Brain microvascular endothelial cell (primary cell): ENCODE measurements around the gene TNIP1.

ENCODE experiments used
- DNase-seq: peaks from one replicate; pipeline ENCODE4 v3.0.0-alpha.2; 2020
- H3K27ac ChIP-seq: fragments of 250-450 bp; sonication (Bioruptor Pico); 2 replicates; pipeline ENCODE4 v1.5.1; 2020; ENCODE audit warnings: mild to moderate bottlenecking, moderate library complexity
- H3K27me3 ChIP-seq: fragments of 250-450 bp; sonication (Bioruptor Pico); replicated peaks from 2 replicates; pipeline ENCODE4 v1.5.1; 2020; ENCODE audit warnings: mild to moderate bottlenecking
- H3K36me3 ChIP-seq: fragments of 250-450 bp; sonication (Bioruptor Pico); replicated peaks from 2 replicates; pipeline ENCODE4 v1.5.1; 2020; ENCODE audit warnings: mild to moderate bottlenecking
- H3K4me3 ChIP-seq: 2 replicates; pipeline ENCODE4 v1.5.1; 2011; ENCODE audit warnings: low read depth, mild to moderate bottlenecking, control low read depth, low read length, moderate library complexity
- in situ Hi-C: cut with HindIII; loops from 2 replicates; pipeline ENCODE4 v1.10.0; 2017; ENCODE audit warnings: low sequenced_read_pairs, low pct_ligation_motif_present
- TF ChIP-seq, protein P1 (sequence below): IDR thresholded peaks from 2 replicates; pipeline ENCODE4 v1.5.1; 2011; ENCODE audit warnings: low read depth, mild to moderate bottlenecking, moderate library complexity, low read length, control low read depth, inconsistent platforms; ENCODE audit errors: missing control alignments

TNIP1 gene

DNA sequence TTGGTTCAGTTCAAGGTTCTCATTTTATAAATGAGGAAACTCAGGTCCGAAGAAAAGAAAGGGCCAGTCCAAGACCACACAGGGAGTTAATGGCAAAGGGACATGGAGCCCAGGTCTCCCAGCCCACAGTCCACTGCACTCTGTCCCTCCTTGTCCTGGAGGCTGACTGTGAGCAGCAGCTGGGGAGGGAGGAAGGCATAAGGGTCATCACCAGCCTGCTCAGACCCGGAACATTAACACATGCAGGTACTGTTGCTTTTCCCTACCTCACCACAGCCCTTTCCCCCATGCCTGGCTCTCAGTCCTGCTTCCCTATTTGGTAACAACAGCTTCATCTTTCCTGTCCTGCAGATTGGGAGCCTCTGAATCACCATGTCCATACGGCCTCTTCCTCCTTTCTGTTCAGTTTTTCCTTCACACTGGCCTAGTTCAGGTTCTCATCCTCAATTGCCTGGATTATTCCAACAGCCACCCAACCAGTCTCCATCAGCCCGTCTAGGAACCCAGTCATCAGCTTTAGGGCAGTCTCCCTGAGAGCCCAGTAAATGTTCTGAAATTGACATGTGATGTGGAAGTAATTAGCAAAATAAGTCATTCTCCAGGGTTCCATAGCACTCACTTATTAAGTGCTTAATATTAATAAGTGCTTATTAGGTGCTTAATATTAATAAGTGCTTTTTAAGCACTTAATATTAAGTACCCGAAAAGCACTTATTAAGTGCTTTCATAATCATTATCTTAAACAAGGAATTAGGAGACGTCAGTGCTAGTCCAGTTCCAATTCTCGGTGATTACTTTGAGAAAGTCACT, 56.2 kb downstream of the TNIP1 start:
- no peak overlapping the region for H3K27ac ChIP-seq
- TF ChIP-seq, protein P1, sequence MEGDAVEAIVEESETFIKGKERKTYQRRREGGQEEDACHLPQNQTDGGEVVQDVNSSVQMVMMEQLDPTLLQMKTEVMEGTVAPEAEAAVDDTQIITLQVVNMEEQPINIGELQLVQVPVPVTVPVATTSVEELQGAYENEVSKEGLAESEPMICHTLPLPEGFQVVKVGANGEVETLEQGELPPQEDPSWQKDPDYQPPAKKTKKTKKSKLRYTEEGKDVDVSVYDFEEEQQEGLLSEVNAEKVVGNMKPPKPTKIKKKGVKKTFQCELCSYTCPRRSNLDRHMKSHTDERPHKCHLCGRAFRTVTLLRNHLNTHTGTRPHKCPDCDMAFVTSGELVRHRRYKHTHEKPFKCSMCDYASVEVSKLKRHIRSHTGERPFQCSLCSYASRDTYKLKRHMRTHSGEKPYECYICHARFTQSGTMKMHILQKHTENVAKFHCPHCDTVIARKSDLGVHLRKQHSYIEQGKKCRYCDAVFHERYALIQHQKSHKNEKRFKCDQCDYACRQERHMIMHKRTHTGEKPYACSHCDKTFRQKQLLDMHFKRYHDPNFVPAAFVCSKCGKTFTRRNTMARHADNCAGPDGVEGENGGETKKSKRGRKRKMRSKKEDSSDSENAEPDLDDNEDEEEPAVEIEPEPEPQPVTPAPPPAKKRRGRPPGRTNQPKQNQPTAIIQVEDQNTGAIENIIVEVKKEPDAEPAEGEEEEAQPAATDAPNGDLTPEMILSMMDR, result no peak
- DNase-seq, result no peak
- H3K27me3 ChIP-seq, result no peaks in the 10 kb centered on the region
- H3K36me3 ChIP-seq, result peaks cover 11% of the 10 kb centered on the region
- in situ Hi-C loops, result no loop called here
- no peak overlapping the region for H3K4me3 ChIP-seq

DNA sequence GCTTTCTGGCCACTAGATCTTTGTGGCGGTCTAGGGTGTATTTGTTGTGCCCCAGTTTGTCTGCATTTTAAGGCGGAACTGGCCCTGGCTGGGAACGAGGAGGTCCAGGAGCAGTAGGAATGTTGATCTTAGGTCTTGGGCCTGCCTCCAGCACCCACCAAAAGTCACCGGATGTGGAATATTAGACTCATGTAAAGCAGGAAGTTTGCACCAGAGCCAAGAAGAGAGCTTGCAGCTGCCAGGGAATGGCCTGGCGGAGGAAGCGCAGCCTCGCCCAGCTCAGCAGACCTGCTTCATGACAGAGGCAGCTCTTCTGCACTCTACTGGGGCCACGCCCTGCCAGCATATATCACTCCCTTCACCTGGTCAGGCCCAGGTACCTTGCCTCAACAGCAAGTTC, 57.2 kb downstream of the TNIP1 start:
- TF ChIP-seq, protein P1, result no peak
- H3K4me3 ChIP-seq, result no peak overlapping the region
- peaks cover 1% of the 10 kb centered on the region for H3K36me3 ChIP-seq
- H3K27ac ChIP-seq, result no peak overlapping the region
- DNase-seq, result no peak
- in situ Hi-C loops, result no loop called here
- H3K27me3 ChIP-seq, result no peaks in the 10 kb centered on the region

DNA sequence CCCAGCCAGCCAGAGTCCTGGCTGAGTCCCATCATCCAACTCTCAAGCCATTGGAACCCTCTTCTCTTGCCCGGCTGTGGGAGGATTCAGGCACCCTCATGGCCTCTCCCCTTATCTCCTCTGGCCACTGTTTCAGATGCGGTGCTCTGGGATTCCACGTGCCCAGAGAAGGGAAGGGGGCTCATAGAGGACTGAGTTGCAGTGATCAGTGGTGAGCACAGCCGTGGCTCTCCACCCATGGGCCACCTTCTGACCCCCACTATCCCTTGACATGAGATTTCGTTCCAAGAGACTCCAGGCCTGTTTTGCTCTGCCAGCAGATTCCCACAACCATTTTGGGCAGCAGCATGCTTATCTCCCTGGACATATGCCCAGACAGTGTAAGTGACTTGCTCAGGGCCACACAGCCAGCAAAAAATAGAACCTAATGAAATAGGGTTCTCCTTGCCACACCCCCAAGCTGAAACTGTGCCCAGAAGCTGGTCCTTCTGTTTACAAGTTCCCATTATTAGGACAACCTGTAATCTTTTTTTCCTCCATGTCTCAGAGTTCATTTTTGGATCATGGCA, 57.7 kb downstream of the TNIP1 start:
- no peaks in the 10 kb centered on the region for H3K36me3 ChIP-seq
- no peak overlapping the region for H3K4me3 ChIP-seq
- no peaks in the 10 kb centered on the region for H3K27me3 ChIP-seq
- in situ Hi-C loops, result no loop called here
- H3K27ac ChIP-seq, result no peak overlapping the region
- TF ChIP-seq, protein P1, result no peak
- peak; percentile 35 for DNase-seq

DNA sequence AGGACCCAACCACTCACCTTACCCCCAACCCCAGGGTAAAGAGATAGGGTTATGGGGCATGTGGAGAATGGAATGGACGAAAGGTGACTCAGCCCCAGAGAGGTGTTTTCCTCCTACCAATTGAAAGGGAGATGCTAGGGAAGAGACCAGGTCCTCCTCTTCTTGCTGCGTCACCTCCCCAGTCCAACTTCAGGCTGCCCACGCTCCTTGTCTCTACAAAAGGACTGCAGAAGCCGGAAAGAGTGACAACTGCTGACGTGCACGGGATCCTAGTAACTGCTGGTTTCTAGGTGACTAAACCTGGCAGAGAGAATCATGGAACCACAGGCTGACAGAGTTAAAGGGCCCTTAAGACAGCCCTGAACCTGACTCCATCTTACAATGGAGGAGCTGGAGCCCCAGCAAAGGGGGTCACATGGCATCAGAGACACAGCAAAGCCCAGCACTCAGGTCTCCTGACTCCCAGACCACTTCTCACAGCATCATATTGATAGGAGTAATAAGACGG, 58.3 kb downstream of the TNIP1 start:
- H3K27me3 ChIP-seq, result no peaks in the 10 kb centered on the region
- H3K27ac ChIP-seq, result no peak overlapping the region
- H3K4me3 ChIP-seq, result no peak overlapping the region
- in situ Hi-C loops, result no loop called here
- DNase-seq, result no peak
- TF ChIP-seq, protein P1, result no peak
- H3K36me3 ChIP-seq, result no peaks in the 10 kb centered on the region

DNA sequence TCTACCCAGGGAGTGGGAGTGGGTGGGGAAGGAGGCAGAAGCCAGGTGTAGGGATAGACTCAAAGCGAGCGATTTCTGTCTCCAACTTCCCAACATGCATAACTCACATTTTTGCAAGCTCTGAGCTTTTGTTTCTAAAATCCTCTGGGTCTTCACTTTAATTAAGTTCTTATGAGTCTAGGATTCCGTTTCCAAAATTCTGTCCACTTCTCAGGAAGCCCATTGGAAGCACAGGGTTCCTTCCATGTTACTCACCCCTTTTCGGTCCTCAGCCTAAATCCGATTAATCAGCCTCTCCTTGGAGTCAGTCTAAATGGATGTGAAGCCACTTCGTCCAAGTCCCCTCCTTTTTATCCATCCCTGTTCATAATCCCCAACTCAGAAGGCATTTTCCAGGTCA, 59.1 kb downstream of the TNIP1 start:
- DNase-seq, result no peak
- Histone ChIP-seq H3K36me3 (no peaks in the 10 kb centered on the region), H3K27me3 (no peaks in the 10 kb centered on the region), H3K4me3 (no peak overlapping the region), H3K27ac (no peak overlapping the region)
- in situ Hi-C loops, result no loop called here
- TF ChIP-seq, protein P1, result no peak
